GM12892 (cell line): ENCODE results near the gene CTSK.

ENCODE experiments used
- POLR2A ChIP-seq: IDR thresholded peaks from 2 replicates; pipeline ENCODE4 v1.6.1; 2011; ENCODE audit warnings: low read depth, low read length, control low read depth
- TAF1 ChIP-seq: IDR thresholded peaks from 2 replicates; pipeline ENCODE4 v1.6.1; 2011; ENCODE audit warnings: low read depth, mild to moderate bottlenecking, control low read depth, low read length, borderline replicate concordance

- TF ChIP-seq POLR2A (no peak), TAF1 (no peak)
Measured at GRCh38 chr1:150788946-150789345, 19.1 kb downstream of the CTSK start.
